Measurements from ENCODE around the gene SLC8A1.

The SLC8A1 gene

DNA sequence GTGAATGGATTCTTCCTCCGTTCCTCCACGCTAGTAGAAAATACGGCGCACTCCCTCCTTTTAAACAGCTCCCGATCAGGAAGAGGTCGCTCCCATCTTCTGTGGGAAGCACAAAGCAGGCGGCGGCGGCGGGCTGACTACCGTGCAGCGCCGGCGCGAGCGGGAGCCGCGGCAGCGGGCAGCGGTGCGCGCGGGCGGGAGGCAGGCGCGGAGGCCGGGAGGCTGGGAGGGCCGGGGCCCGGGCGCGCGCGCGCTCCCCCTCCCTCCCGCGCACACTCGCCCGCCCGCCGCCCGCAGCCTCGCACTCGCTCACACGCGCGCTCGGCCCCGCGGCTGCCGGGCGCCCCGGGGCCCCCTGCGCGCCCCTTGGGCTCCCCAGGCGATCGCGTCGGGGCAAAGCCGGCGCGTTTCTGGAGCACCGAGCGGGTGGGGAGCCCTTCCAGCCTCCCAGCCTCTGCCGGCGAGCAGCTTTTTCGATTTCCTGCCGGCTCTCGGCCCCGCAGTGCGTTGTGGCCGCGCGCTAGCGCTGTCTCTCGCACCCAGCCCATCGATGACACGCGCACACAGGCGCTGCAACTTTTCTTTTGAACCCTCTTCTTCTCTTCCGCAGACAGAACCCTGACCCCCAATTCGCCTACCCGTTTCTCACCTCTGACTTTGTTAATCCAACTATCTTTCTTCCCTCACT, at the start of gene SLC8A1:
SLC8A1 (minus strand) TSS at position 173 of the 688 bp plus-strand sequence.
- DNase-seq (ENCODE audit: low read depth, low spot score), result peak; percentile 81

DNA sequence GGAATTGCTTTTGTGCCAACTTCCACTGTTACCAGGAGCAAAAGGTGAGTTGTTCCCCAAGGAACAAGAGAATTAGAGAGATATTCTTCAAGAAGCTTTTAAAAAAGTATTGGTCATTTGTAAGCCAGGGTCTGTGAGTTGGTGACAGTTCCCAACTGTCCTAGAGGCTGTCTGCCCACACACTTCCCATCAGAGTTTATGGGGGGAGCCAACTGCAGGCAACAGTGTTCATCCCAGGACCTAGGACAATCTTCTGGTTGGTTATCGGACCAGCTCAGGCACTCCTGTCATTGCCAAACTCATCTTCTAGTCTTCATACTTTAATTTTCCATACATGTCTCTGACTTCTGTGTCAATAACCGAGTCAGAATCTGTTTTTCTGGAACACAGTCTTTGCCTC, 47.5 kb upstream of the SLC8A1 start:
- no peak for DNase-seq (ENCODE audit: low read depth, low spot score)

DNA sequence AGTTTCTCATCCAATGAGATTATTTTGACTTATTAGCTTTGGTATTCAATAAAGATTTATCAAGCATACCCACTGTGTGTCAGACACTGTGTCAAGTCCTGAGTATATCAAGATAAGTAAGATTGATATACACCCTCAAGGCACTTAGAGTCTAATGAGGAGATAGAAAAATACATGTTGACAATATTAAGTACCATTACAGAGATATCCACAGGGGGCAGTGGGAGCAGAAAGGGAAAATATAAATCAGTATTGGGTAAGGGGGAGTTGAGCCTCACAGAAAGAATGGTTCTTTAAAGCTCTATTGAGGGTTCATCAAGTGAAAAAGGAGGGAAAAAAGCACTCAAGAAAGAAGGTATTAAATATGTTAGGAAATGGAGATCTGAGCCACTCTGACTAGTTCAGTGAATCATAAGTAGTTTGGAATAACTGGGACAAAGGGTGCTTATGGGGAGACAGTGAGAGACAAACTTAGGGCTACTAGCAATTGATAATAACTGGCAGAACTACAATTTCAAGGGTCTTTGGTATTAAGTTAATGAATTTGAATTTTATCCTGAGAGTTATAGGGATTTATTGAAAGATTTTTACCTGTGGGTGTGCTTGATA, 45.5 kb upstream of the SLC8A1 start:
- DNase-seq (ENCODE audit: low read depth, low spot score), result no peak

DNA sequence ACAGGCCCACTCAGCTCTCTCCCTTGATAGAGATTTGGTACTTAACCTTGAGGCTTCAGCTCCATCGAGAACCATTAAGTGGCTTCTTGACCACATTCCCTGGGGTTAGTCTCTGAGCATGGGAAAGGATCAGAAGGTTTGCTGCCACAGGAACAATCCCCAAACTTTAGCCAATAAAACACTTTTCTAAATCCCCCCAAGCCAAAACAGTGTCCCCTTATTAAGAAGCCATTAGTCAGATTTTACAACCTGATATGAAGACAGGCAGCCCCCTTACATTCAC, 37.7 kb upstream of the SLC8A1 start:
- DNase-seq (ENCODE audit: low read depth, low spot score), result no peak

- DNase-seq (ENCODE audit: low read depth, low spot score), result no peak
Observed at GRCh38 chr2:40488927-40489677, 37.2 kb upstream of the SLC8A1 start.

GRCh38 chr2:40488101-40488601, 36.3 kb upstream of the SLC8A1 start:
- peak; percentile 56 for DNase-seq (ENCODE audit: low read depth, low spot score)

DNA sequence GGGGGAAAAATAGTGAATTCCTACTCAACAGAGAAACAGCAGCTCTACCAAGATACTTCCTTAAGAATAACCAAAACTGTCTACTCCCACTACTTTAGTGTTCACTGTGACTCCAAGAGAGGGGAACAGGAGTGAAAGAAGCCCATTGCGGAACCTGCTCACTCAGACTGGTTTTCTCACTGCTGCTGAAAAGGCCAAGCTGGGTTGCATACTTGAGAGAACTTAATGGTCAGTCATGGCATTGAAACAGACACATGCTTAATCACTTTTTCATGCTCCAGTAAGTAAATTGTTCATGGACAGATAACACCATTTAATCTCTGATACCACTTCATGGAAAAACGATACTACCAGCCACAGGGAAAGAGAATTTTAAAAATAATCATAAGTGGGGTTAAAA, 35.7 kb upstream of the SLC8A1 start:
- peak; percentile 67 for DNase-seq (ENCODE audit: low read depth, low spot score)

- DNase-seq (ENCODE audit: low read depth, low spot score), result no peak
Observed at GRCh38 chr2:40485854-40486253, 34.0 kb upstream of the SLC8A1 start.

DNA sequence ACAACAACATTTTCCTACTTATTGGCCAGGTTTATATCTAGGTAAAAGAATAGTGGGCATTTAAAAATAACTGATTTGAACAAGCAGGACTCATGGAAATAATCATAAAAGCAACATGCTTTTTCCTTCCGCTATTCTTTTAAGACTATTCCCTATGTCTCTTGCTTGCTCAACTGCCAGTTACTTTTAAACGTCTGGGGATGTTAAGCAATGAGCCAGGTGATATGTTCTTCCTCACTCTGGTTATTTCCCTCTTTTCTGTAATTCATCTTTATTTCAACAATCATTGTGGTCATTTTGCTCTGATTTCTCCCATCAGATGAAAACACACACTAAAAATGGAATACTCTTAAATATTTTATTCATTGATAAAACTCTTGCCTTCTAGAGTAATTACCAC, 33.4 kb upstream of the SLC8A1 start:
- DNase-seq (ENCODE audit: low read depth, low spot score), result no peak

- DNase-seq (ENCODE audit: low read depth, low spot score), result no peak
Observed at GRCh38 chr2:40483549-40484243, 31.8 kb upstream of the SLC8A1 start.

DNA sequence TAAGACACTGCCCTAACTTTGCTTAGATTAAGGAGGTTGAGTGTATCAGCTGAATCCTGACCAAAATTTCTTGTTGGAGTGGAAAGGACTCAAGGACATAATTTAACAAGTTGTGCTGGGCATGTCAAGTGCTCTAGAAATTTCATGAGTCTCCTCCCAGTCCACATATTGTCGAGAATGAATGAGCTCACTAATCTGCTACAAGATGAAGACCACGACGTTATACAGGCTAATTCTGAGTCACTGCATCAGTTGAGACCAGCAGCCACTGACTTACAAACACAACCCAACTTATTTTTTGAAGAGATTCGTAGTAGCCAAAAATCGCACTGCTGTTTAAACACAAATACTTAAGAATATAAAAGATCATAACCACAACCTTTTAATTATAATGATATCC, 28.7 kb upstream of the SLC8A1 start:
- DNase-seq (ENCODE audit: low read depth, low spot score), result no peak

DNA sequence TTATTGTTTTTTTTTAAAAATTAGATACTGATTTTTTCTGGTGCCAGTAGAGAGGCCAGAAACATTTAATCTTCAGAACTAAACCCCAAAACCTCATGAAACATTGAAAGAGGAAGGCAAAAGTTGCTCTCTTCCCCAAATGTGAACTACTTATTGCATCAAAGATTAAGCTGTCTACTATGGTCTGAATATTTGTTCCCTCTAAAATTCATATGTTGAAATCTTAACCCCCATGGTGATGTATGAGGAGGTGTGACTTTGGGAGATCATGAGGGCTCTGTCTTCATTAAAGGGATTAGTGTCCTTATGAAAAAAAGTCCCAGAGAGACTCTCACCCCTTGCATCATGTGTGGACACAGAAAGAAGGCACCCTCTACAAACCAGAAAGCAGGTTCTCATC, 28.2 kb upstream of the SLC8A1 start:
- DNase-seq (ENCODE audit: low read depth, low spot score), result no peak

DNA sequence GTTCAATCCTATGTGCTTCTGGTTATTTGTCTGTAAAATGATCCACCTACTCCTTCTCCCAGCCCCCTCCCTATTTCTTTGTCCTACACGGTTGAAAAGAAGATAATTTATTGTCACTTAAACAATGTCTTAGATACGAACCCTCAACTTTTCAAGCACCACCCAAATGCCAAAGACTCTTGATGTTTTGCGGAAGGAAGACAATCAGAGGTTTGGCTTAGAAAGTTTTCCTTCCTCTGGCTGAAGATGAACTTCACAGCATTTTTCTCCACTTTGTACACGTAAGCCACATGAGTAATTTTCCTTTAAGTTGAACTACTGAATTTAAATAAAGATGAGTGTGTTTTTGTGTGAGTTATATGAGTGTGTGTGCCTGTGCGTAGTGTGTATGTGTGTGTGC, 25.5 kb upstream of the SLC8A1 start:
- DNase-seq (ENCODE audit: low read depth, low spot score), result no peak

GRCh38 chr2:40476436-40476835, 24.5 kb upstream of the SLC8A1 start:
- no peak for DNase-seq (ENCODE audit: low read depth, low spot score)

GRCh38 chr2:40474306-40474705, 22.4 kb upstream of the SLC8A1 start:
- DNase-seq (ENCODE audit: low read depth, low spot score), result no peak

DNA sequence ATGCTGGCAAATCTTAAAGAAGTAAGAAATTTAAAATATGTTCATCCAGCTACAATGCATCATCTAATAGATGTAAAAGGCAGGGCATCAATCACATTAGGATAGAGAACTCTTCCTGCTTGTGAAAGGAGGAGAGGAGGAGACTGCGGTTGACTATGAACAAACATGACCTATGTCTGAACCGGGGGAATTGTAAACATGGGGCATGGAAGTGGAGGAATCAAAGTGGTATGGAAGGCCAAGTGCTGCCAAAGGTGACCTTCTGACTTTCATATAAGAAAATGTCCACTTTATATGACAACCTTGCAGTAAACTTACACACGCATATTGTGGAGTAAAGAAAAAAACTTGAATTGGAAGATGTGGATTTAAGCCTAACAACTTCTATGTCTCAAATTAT, 20.0 kb upstream of the SLC8A1 start:
- DNase-seq (ENCODE audit: low read depth, low spot score), result no peak

- DNase-seq (ENCODE audit: low read depth, low spot score), result no peak
Observed at GRCh38 chr2:40470822-40471813, 19.2 kb upstream of the SLC8A1 start.

DNA sequence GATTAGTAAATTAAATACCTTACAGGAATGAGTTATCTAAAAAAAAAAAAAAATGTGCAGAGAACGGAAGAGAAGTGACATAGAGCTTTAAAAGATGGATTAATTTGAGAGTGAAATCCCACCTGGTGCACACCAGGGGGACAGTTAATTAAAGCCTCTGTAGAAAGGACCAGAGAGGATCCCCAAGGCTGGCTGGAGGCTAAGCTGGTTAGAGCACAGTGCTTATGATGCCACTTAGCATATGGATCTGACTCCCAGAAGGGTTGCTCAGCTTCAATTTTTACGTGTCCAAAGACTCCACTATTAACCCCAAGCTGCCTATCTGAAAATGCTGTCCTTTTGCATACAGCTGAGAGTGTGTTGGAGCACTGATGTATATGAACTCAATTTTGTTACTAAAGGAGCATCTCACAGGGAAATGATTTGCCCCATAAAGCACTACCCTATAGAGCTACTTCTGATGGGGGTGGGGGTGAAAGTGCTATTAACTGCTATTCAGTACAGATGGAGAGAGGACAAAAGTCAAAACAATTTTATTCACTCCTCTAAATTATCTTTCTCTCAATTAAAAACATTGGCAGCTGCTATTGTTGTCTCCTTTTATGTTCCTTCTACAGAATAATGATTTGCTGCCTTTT, 15.2 kb upstream of the SLC8A1 start:
- no peak for DNase-seq (ENCODE audit: low read depth, low spot score)

DNA sequence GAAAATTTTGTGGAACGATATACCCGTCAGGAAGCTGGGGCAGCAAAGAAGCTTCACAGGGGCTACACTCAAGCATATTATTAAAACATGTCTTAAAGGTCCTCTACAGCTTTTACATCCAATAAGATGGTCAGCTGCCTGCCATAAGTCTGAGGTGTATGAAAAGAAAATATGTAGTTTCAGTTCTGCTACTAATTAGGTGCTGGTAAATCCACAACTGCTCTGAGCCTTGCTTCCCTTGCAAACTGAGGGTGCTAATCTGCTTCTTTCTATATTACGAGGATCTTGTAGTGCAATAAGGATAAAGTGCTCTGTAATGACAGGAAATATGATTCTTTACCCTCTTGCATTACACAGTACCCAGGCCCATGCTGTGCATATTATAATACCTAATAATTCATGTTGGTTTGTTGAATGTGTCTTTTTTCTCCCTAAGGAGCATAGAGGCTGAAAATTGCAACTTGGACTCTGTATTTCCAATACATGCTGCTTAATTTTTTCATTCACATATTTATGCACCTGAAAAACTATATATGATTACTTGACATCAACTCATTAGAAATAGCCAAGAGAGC, 14.5 kb upstream of the SLC8A1 start:
- no peak for DNase-seq (ENCODE audit: low read depth, low spot score)

DNA sequence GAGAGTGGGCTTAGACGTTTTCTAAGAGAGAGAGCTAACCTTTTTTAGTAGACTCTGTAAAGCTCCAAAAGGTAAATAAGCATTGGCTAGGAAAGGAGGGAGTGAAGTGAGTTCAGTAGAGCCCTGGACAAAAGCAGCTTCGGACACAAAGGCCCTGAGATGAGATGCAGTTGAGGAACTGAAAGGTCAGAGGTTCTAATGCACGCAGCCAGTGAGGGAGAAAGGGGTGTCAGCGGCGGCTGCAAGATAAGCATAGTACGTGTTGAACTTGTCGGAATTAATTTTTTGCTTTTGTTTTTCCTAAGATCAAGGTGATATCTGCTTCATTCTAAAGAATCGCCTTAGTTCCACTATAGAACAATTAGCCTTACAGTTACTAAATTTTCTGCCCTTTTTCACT, 11.2 kb upstream of the SLC8A1 start:
- no peak for DNase-seq (ENCODE audit: low read depth, low spot score)
